ENCODE measurements around the gene AQP10.

Gene AQP10

DNA sequence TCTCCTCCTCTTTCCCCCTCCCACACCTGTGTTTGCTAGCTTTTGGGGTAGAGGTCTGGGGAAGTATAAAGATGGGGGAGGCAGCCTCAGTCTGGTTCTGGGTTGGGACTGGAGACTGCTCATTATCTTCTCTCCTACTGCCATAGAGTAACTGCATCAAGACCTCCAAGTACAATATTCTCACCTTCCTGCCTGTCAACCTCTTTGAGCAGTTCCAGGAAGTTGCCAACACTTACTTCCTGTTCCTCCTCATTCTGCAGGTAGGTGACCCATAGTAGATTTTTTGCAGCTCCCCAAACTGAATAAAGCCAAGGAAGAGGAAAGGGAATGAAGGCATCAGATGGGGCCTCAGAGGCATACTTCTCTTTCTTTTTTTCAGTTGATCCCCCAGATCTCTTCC lies 9.8 kb downstream of the AQP10 start:
- Histone ChIP-seq H3K27me3 (ENCODE audit: insufficient read depth, low read length, poor library complexity, severe bottlenecking) (no peaks in the 10 kb centered on the region), H4K20me1 (ENCODE audit: insufficient read depth, low read length, poor library complexity, severe bottlenecking) (peaks cover 19% of the 10 kb centered on the region), H3K79me2 (ENCODE audit: insufficient read depth, low read length) (peaks cover 33% of the 10 kb centered on the region), H3K9ac (ENCODE audit: low read depth, low read length, poor library complexity, severe bottlenecking) (no peak overlapping the region), H3K9me2 (replicated peaks; ENCODE audit: low read depth, low read length) (no peaks in the 10 kb centered on the region), H3K4me2 (ENCODE audit: low read depth, low read length, poor library complexity, severe bottlenecking) (peak overlapping the region; percentile 39), H3K4me1 (ENCODE audit: insufficient read depth, low read length, poor library complexity, severe bottlenecking) (peaks cover 49% of the 10 kb centered on the region), H3F3A (ENCODE audit: low read depth) (no peaks in the 10 kb centered on the region; the same call in 1 of the 2 replicates), H3K9me3 (ENCODE audit: insufficient read depth, low read depth, low read length) (no peaks in the 10 kb centered on the region), H2AFZ (ENCODE audit: low read length) (no peak overlapping the region), H3K36me3 (ENCODE audit: insufficient read depth, low read length) (peaks cover 21% of the 10 kb centered on the region; the same call in 1 of the 2 replicates), H3K4me3 (ENCODE audit: low read length, poor library complexity, severe bottlenecking) (no peak overlapping the region)
- TF ChIP-seq EZH2phosphoT487 (IDR thresholded peaks at IDR 0.05; ENCODE audit: borderline replicate concordance): no peak
- no peak for TF ChIP-seq CTCF (conservative IDR thresholded peaks at IDR 0.05; ENCODE audit: low read length)

DNA sequence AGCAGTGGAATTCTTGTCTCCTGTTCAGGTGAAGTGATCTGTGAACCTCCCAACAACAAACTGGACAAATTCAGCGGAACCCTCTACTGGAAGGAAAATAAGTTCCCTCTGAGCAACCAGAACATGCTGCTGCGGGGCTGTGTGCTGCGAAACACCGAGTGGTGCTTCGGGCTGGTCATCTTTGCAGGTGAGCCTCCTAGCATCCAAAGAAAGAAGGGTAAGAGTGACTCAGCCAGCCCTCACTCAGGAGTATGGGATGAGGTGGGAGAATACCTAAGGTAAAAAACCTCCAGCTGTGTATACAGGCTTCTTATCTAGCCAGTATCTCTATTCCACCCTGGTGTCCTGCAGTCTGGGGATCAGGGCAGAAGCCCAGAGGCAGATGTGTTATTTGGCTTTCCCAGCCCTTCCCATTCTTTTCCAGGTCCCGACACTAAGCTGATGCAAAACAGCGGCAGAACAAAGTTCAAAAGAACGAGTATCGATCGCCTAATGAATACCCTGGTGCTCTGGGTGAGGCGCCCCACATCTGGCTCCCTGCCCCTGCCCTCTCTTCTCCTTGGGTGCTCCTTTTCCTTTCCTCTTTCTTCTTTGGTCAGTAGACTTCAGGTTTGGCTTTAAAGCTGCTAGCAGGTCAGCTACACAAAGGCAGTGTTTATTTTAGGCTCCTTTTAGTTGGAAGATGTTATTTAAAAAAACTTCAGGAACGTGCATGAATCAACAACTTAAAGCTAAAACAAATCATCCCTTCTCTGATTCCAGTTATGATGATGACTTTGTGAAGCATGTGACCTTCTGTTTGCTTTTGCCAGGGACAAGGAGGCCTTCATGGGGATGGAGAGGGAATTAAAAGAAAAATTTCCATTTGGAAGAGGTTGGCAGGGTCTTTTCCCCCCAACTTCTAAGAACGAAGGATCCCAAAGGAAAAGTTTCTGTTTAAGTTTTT lies 13.5 kb downstream of the AQP10 start:
- Histone ChIP-seq H3K9me2 (replicated peaks; ENCODE audit: low read depth, low read length) (no peaks in the 10 kb centered on the region), H3K27me3 (ENCODE audit: insufficient read depth, low read length, poor library complexity, severe bottlenecking) (no peaks in the 10 kb centered on the region), H3K4me2 (ENCODE audit: low read depth, low read length, poor library complexity, severe bottlenecking) (peak overlapping the region; percentile 50), H3K9me3 (ENCODE audit: insufficient read depth, low read depth, low read length) (no peaks in the 10 kb centered on the region), H3K36me3 (ENCODE audit: insufficient read depth, low read length) (peaks cover 28% of the 10 kb centered on the region; the same call in 1 of the 2 replicates), H4K20me1 (ENCODE audit: insufficient read depth, low read length, poor library complexity, severe bottlenecking) (peaks cover 5% of the 10 kb centered on the region), H3K9ac (ENCODE audit: low read depth, low read length, poor library complexity, severe bottlenecking) (no peak overlapping the region), H3F3A (ENCODE audit: low read depth) (no peaks in the 10 kb centered on the region; the same call in 1 of the 2 replicates), H3K79me2 (ENCODE audit: insufficient read depth, low read length) (peaks cover 6% of the 10 kb centered on the region; the same call in 1 of the 2 replicates), H3K4me1 (ENCODE audit: insufficient read depth, low read length, poor library complexity, severe bottlenecking) (peaks cover 36% of the 10 kb centered on the region), H2AFZ (ENCODE audit: low read length) (no peak overlapping the region), H3K4me3 (ENCODE audit: low read length, poor library complexity, severe bottlenecking) (peak overlapping the region; percentile 24)
- no peak for TF ChIP-seq EZH2phosphoT487 (IDR thresholded peaks at IDR 0.05; ENCODE audit: borderline replicate concordance)
- TF ChIP-seq CTCF (conservative IDR thresholded peaks at IDR 0.05; ENCODE audit: low read length): no peak

DNA sequence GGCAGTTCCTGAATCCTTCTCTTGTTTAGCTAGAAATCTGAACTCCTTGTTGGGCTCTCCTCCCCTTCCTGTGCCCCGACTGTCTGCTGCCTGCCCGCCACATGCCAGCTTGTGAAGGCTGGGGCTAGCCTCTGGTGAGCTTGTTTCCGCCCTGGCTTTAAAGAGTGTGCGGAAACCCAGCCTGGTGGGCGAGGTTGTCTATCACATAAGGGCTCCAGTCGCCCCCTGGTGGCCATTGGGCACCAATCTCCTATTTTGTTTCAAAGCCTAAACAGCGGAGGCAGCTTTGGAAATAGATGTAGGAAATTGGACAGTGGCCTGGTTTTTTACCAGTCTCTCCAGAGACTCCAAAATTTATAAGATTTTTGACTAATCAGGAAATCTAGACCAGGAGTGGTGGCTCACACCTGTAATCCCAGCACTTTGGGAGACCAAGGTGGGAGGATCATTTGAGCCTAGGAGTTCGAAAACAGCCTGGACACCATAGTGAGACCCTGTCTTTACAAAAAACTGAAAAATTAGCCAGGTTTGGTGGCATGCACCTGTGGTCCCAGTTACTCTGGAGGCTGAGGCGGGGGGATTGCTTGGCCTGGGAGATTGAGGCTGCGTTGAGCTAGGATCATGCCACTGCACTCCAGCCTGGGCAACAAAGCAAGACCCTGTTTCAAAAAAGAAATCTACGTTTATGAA lies 14.3 kb downstream of the AQP10 start:
- no peak overlapping the region for H3K9ac ChIP-seq (ENCODE audit: low read depth, low read length, poor library complexity, severe bottlenecking)
- H3K4me2 ChIP-seq (ENCODE audit: low read depth, low read length, poor library complexity, severe bottlenecking): peak overlapping the region; percentile 50
- no peaks in the 10 kb centered on the region for H3K9me3 ChIP-seq (ENCODE audit: insufficient read depth, low read depth, low read length)
- no peak overlapping the region for H2AFZ ChIP-seq (ENCODE audit: low read length)
- peak overlapping the region; percentile 24 for H3K4me3 ChIP-seq (ENCODE audit: low read length, poor library complexity, severe bottlenecking)
- H3K79me2 ChIP-seq (ENCODE audit: insufficient read depth, low read length): no peaks in the 10 kb centered on the region
- peaks cover 28% of the 10 kb centered on the region for H3K4me1 ChIP-seq (ENCODE audit: insufficient read depth, low read length, poor library complexity, severe bottlenecking)
- H4K20me1 ChIP-seq (ENCODE audit: insufficient read depth, low read length, poor library complexity, severe bottlenecking): no peaks in the 10 kb centered on the region
- H3K36me3 ChIP-seq (ENCODE audit: insufficient read depth, low read length): peaks cover 35% of the 10 kb centered on the region; the same call in 1 of the 2 replicates
- no peaks in the 10 kb centered on the region; the same call in 1 of the 2 replicates for H3F3A ChIP-seq (ENCODE audit: low read depth)
- TF ChIP-seq EZH2phosphoT487 (IDR thresholded peaks at IDR 0.05; ENCODE audit: borderline replicate concordance) (no peak), CTCF (conservative IDR thresholded peaks at IDR 0.05; ENCODE audit: low read length) (peak; percentile 90)
- no peaks in the 10 kb centered on the region for H3K27me3 ChIP-seq (ENCODE audit: insufficient read depth, low read length, poor library complexity, severe bottlenecking)
- H3K9me2 ChIP-seq (replicated peaks; ENCODE audit: low read depth, low read length): no peaks in the 10 kb centered on the region
